GM21825 (cell line): ENCODE results near the gene NR1I3.
"Not testable (repeated sequence)": the region's sequence is repeated elsewhere in the genome, so short reads cannot be mapped to it uniquely, and the experiment has no call there.

Source experiments
- ATAC-seq: cut with Tn5 transposase; IDR thresholded peaks from one replicate; pipeline ENCODE4 v1.9.1; 2021; ENCODE audit warnings: mild to moderate bottlenecking, moderate library complexity; ENCODE audit not compliant: unreplicated experiment

The NR1I3 gene

DNA sequence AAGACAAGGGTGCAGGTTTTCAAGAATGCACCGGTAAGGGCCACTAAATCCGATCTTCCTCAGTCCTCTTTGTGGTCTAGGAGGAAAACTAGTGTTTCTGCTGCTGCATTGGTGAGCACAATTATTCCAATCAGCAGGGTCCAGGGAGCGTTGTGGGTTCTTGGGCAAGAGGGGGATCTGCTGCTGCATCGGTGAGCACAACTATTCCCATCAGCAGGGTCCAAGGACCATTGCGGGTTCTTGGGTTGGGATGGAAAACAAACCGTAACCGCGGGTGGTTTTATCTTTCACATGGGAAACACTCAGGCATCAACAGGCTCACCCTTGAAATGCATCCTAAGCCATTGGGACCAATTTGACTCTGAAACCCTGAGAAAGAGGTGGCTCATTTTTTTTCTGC is 13.6 kb upstream of the NR1I3 start:
- no peak for ATAC-seq

DNA sequence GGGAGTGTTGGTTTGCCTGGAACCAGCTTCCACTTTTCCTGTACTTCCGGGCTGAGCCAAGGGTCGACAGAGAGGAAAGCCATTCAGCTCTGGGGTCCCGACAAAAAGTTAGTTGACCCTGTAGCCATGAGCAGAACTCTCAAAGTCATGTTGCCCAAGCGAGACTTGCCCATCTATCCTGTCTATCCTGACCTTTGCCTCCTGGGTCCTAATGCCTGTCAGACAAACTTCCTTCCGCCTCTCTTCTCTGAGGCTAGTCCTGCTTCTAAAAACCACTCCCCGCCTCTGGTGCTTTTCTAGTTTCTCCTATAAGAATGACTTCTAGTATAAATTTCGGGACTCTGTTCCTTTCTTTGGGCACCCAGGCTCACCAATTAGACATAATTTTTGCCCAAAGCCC is 12.8 kb upstream of the NR1I3 start:
- no peak for ATAC-seq

DNA sequence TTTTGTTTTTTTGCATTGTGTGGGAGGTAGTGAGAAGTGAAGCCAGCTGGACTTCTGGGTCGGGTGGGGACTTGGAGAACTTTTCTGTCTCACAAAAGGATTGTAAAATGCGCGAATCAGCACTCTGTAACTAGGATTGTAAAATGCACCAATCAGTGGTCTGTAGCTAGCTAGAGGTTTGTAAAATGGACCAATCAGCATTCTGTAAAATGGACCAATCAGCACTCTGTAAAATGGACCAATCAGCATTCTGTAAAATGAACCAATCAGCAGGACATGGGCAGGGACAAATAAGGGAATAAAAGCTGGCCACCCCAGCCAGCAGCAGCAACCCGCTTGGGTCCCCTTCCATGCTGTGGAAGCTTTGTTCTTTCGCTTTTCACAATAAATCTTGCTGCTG is 12.1 kb upstream of the NR1I3 start:
- ATAC-seq: not testable (repeated sequence)

DNA sequence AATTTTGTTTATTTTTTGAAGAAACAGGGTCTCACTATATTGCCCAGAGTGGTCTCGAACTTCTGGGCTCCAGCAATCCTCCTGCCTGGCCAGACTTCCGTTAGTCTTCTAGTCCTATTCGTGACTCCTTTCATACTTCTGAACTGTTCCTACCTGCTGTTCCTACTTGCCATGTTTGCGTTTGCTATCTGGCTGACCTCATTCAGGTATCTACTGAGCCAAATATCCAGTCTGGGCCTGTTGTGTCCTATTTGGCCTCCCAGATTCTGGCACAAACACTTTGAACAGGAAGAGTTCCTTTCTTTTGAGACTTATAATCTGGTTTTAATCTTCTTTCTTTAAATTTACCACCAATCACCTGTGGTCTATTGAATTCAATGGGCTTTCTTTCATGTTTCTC is 6.9 kb upstream of the NR1I3 start:
- ATAC-seq: no peak

DNA sequence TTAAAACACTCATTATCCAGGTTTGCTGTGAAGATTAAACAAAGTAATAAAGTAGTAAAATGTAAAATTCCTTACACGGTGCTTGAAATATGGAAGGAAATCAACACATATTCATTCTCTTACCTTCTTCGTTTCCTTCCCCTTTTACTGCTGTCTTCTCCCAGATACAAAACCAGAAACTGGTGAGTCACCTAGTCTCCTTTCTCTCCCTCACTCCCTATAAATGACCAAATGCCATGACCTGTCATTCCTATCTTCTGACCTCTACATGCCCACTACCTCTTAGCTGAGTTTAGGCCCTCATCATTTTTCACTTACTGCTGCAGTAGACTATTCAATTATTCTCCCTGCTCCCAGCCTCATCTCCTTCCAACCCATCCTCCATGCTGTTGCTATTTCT is 4.3 kb upstream of the NR1I3 start:
- ATAC-seq: no peak

DNA sequence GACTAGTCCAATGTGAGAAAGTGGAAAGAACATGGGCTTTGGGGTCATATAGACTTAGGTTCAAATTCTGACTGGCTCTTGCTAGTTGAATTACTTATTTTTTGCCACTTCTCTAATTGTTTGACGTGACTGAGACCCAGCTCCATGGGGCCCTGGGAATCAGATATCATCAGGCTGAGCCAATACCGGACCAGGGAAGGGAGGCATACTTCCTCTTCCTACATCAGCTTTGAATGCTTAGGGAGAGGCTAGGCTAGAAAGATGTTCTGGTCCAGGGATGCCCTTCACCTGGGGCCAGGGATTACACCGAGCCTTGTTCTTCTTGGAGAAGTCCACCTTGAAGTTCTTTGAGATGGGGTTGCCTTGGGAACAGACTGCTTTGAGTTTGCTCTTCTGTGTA is 3.7 kb upstream of the NR1I3 start:
- ATAC-seq: no peak

DNA sequence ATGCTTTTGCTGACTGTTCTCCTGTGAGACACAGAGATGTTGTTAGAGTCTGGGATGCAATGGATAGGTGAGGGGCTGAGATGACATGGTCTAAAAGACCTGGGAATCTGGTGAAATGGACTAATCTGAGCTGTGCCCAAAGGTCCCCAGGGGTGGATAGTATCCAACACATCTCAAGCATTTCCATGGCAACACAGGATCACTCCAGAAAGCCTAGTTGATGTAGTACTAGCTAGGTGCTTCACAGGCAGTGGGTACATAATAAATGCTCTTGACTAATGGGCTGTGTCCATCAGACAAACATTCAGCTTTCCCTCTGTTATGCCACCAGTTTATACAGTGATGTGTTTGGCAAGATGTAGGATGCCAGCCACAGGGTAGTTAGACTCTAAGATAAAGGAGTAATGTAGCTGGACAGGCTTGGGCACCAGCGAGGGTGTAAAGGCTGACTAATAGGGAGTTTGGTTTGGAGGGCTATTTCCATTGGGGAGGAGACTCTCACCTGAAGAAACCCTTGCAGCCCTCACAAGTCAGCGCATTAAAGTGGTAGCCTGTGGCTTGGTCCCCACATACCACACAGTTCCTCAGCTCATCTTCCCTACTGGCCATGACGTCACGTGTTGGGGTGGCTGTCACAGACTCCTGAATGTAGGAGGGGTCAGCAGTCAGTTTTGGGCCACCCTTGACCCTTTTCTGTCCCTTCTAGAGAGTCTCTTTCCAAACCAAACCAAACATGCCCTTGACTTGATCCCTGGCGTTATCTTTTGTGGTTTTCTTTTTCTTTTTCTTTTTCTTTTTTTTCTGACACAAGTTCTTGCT is 1.8 kb downstream of the NR1I3 start:
- ATAC-seq: no peak

DNA sequence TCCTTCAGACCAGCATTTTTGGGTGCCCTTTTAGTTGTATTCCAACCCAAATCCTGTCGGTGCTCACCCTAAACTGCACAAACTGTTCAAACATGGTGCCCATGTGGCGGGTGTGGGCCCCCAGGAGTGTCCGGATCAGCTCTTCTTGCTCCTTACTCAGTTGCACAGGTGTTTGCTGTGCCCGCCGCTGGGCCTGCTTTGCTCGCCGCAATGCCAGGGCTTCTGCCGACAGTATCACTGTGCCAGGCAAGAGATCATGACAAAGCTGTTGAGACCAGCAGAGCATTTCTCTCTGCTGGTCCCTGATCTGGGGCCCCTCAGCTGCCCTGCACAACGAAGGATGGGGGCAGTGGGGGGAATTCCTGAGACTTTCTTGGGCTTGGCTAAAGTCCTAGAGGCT is 4.9 kb downstream of the NR1I3 start:
- ATAC-seq: no peak

DNA sequence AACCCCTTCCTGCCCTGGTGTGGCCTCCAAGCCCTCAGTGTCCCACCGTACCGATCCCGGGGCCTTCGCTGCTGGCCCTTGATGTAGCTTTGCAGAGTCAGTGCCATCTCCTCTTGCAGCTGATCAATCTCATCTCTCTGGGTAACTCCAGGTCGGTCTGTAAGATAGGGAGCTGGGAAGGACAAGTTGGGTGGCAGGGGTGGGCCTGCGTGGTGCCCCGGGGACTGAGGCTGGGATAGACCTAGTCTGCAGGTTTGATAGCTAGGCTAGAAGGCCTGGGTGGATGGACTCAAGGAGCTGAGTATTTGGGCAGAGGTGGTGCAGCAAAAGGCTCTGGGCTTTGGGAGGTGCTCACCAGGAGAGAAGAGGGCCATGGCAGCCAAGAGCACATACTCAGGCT is 7.2 kb downstream of the NR1I3 start:
- ATAC-seq: no peak

DNA sequence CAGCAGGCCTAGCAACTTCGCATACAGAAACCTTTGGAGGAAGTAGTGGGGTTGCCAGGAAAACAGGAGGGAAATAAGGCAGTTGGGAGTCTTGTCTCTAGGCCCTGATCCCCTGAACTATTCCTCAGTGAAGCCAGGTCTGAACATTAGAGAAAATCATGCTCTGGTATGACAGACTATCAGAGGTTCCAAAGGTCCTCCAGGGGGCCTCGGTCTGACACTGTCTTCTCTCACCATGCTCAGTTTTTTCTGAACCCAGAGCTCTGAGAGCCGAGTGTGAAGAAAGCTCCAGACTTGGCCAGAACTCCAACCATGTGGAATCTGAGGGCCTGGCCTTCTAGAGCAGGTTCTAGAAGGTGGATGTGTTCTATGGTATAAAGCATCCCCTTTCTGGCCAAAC is 8.1 kb downstream of the NR1I3 start:
- no peak for ATAC-seq

DNA sequence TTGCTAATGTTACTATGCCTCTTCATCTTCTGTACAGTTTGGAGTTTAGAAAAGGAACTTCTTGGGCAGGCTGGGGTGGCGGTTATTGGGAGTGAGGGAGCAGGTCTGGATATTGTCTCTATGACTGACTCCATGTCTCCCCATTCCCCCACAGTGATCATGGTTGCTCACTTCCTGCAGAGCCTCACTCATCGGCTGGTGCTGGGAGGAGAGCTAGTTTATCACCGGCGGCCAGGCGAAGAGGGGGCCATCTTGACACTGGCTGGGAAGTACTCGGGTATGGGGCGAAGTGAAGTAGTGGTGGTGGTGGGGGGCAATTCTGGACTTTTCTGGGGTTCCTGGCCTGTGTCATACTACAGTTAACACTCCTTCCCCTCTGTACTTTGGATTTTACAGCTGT is 10.0 kb downstream of the NR1I3 start:
- ATAC-seq: no peak

DNA sequence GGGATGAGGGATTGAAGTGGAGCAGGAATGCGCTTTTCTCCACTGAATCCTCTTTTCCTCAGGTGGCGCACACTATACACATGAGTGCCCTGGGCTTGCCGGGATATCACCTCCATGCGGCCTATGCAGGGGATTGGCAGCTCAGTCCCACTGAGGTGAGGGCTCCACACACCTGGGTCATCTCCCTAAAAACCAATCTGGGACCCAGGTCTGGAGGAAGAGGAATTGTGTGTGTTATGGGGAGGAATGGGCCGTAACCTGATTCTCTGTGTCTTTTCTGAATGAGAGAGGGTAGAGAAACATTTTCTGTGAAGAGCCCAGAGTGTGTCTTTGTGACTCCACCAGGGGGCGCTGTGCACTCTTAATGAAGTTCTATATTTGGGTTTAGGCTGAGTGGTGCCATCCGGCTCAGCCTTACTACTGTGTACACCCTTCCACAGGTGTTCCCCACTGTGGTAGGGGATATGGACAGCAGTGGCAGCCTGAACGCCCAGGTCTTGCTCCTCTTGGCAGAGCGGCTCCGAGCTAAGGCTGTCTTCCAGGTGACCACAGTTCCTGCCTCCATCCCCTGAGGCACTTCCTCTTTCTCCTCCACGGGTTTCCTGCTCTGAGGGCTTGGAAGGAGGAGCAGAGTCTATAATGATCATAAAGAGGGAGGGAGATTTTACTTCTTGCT is 10.7 kb downstream of the NR1I3 start:
- ATAC-seq: peak; percentile 31

DNA sequence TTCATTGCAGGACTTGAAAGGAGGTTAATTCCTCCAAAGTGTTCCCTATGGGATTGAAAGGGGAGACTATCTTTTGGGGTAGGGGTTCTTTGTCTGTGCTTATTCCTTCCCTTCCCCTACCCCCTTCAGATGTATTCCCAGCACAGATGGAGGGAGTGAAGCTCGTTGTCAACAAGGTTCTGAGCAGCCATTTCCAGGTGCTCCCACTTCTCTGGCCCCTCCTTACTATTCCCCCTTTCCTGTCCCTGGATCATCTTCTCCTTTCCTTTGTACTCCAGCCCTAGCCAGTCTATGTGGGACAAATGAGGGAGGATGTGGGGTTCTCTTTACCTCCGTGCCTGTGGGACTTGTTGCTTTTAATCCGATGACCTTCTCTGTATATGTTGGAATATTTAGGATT is 11.2 kb downstream of the NR1I3 start:
- no peak for ATAC-seq

DNA sequence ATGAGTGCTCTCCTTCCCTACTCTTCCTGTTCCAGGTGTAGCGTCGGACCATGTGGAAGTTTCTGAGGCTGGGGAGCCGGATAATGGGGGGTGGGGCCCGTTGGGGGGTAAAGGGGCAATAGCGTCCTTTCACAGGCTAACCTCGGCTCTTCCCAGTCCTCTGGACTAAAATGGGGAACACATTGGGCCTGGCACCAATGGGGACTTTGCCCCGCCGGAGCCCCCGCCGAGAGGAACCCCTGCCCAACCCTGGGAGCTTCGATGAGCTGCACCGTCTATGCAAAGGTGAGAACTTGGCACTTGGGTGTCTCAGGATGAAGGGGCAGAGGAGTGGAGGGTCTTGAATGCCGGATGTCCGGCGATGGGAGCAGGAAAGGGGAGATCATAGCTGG is 11.7 kb downstream of the NR1I3 start:
- ATAC-seq: no peak

DNA sequence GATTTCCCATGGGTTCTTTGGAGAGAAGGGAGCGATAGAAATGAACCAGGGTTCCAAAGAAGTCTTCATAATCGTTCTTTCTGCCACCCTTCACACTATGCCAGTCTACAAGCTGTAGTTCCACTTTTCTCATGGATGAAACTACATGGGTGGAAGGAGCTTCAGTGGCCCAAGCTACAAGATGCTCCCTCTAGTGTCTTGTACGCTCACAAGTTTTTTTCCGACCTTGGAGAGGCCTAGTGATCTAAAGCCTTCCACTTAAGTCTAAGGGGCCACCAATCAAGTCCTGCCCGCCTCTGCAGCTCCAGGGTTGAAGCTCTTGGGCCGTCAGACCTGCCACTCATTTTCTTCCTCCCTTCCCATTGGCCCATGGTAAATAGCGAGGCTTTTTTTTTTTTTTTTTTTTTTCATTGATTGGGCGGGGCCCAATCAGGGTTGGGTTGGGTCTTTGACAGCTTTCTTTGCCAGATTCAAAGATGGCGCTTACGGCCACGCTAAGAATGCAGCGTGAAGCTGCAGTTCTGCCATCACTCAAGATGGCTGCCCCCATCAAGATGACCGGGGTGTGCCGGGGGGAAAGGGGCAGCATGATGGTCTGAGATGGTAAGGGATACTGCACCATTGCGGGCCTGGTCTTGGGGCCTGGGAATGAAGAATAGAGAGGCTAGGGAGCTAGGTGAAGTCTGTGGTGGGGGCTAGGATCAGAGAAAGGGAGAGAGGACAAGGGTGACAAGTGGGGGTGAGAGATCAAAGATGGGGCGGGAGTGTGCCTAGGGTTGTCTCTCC is 12.3 kb downstream of the NR1I3 start, which contains the start of gene TOMM40L:
Gene TOMM40L (plus strand): TSS at position 527 of the 786 bp plus-strand sequence. CDS start 430 bp downstream, outside the sequence.
- ATAC-seq: peak; percentile 91

DNA sequence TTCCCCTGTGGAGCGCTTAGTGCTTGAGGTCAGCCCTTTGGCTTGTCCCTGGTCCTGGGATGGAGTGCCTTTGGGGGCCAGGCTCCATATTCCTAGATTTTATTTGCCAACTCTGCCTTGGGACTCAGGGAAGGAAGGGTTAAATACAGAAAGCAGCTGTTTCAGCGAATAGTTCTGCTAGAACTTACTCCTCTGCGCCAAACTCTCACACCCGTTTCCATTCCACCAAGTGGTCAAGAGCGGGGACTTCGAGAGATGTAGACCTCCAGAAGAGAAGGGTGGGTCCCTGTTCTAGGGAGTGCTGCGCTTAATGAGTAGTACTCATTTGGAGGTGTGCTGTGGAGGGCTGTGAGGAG is 12.8 kb downstream of the NR1I3 start:
- ATAC-seq: no peak

DNA sequence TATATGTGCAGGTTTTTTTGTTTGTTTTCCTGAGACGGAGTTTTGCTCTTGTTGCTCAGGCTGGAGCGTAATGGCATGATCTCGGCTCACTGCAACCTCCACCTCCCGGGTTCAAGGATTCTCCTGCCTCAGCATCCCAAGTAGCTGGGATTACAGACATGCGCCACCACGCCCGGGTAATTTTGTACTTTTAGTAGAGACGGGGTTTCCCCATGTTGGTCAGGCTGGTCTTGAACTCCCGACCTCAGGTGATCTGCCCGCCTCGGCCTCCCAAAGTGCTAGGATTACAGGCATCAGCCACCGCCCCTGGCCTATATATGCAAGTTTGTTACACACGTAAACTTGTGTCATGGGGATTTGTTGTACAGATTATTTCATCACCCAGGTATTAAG is 13.3 kb downstream of the NR1I3 start:
- not testable (repeated sequence) for ATAC-seq

DNA sequence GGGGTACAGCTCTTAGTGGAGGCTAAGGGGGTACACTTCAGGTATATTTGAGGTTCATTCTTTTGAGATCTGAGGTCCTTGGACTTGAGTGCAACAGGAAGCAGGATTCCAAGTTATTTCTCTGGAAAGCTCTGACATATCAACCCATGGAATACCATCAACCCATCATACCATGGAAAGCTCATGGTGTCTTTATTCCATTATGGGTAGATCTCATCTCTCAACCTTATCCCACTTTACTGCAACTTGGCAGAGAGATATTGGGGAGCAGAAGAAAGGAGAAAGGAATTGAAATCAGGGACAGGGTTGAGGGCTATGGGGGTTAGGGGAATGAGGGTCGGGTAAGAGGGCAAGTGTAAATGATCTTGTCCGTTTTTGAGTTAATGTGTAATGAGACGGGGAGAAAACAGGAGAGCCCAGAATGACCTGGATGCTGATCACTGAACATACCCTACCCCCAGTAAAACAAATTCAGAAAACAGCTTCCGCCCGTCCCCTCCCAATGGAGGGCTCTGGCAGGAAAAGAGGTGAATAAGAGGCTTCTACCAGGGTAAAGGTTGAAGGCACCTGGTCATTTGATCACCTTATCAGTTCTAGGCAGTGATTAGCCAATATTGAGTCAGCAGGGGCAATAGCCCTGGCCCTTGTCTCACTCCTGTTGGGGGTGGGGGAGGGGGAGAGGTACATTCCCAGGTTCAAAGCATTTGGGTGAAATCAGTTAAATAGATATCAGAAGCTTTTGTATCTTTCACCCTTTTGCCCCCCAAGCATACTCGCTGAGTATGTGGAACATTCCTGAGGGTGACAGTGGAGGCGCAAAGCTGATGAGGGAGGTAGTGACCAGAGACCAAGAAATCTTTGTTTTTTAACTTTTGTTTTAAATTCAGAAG is 14.0 kb downstream of the NR1I3 start:
- no peak for ATAC-seq

DNA sequence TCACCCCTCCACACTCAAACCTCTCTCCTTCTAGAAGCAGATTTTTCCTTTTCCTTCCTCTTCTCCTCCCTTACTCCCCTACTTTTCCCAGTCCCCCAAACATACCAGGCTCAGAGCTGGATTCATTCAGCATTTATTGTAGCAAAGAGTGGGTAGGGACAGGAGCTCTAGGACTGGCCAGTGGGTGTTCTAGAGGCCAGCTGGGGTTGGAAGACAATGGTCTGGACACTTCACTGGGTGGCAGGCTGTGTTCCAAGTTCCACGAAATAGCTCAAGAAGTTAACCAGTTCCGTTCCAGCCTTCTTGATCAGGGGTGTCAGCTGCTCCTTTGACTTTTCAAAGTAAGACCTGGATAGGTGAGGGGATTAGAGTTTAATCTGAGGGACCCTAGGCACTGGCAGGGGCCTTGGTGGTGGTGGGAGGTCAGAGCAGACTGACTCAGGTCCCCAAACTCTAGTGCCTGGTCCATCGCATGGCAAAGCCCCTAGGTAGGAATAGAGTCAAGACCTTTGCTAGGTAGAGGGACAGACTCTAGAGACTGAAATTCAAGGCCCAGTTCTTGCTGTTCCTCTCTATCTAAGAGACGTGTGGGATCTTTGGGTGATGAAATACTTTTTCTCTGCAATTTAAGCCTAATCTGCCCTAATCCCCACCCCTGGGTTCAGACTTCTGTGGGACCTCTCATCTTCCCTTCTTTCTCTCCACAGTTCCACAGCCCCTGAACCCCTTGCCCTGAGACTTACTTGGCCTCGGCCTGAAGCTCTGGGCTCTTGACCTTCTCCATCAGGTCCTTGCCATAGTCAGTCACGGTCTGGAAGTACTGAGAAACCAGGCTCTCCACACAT is 15.6 kb downstream of the NR1I3 start:
- no peak for ATAC-seq

DNA sequence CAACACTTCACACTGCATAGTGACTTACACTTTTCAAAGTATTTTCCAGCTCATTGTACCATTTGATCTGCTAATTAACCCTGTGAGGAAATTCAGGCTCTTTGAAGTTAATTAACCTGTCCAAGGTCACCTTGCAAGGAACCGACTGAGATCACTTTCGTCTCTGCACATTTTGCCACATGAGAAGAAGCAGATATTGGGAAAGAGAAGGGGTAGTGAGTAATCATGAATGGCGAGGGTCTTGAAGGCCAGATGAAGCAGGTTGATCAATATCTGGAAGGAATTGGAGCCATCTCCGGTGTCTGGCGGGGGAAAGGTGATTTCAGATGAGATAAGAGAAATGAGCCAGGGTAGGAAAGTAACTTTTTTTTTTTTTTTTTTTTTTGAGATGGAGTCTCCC is 18.0 kb downstream of the NR1I3 start:
- no peak for ATAC-seq
